Activated T-helper 1 cell treated with anti-CD3 and anti-CD28 coated beads, Interleukin-2, amount 50 U/mL, for 16 hours (primary cell): ENCODE data around the gene DIPK1B.
"Not testable (repeated sequence)": the region's sequence is repeated elsewhere in the genome, so short reads cannot be mapped to it uniquely, and the experiment has no call there.

Experiments used
- DNase-seq, 2 donors: peaks; one replicate each; pipeline ENCODE4 v3.0.0-alpha.2; 2020; ENCODE audit warnings: low read depth in 1 of 2, low spot score in 1 of 2

Gene DIPK1B

DNA sequence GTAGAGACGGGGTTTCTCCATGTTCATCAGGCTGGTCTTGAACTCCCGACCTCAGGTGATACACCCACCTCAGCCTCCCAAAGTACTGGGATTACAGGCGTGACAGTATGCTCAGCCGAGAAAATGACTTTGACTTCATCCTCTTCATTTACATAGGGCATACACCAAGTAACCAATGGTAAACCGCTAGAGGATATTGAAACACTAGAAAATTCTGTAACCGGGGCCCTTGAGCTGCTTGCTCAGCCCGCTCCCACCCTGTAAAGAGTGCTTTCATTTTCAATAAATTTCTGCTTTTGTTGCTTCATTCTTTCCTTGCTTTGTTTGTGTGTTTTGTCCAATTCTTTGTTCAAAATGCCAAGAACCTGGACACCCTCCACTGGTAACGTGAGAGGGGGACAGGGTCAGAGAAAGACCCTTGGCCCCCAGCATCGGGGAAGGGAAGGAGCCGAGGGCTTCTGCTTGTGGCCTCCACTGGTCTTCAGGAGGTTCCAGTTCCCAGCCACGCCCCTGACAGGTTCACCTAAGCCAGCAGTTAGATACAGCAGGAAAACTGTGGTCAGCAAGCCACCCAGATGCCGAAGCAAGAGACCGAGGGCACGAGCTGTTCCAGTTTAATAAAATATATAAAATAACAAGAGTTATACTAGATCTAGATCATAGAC, 53.5 kb downstream of the DIPK1B start:
- DNase-seq = not testable (repeated sequence)

DNA sequence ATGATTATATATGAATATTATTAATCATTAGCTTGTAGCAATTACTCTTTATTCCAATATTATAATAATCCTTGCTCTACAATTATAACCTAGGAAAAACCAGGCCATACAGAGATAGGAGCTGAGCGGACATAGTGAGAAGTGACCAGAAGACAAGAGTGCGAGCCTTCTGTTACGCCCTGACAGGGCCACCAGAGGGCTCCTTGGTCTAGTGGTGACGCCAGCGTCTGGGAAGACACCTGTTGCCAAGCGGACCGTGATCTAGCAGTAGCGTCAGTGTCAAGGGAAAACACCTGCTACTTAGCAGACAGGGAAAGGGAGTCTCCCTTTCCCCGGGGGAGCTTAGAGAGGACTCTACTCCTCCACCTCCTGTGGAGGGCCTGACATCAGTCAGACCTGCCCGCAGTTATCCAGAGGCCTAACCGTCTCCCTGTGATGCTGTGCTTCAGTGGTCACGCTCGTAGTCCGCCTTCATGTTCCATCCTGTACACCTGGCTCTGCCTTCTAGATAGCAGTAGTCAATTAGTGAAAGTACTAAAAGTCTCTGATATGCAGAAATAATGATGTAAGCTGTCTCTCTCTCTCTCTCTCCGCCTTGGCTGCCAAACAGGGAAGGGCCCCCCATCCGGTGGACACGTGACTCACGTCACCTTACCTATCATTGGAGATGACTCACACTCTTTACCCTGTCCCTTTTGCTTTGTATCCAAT, 54.2 kb downstream of the DIPK1B start:
- peak in 1 of 2 donors; percentile 20 for DNase-seq

GRCh38 chr9:136769710-136770191, 57.4 kb downstream of the DIPK1B start:
- peak in 1 of 2 donors; percentile 27 for DNase-seq

DNA sequence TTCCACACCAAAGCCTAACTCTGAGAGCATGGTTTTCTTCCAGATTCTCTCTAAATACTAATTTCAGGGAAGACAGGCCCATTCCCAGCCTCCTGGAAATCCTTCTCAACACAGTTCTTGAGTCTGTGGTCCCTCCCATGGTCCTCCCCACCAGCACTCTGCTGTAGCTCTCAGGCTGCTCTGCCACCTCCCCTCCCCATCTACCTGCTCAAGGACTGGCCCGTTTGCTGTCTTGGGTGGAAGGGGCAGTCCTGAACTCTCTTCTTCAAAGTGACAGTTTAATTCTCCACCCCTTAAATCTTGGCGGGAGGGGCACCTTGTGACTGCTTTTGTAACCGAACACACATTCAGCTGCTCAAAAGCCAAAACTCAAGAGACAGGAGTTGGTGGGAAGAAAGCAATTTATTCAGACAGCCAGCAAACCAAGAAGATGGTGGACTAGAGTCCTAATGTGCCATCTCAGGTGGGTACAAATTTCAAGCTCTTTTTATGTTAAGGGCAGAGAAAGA, 59.6 kb downstream of the DIPK1B start:
- no peak for DNase-seq

- no peak for DNase-seq
Observed at GRCh38 chr9:136773386-136774044, 61.1 kb downstream of the DIPK1B start.
